ENCODE results near the gene FGF14.
"Not testable (repeated sequence)": the region's sequence is repeated elsewhere in the genome, so short reads cannot be mapped to it uniquely, and the experiment has no call there.

The FGF14 gene

DNA sequence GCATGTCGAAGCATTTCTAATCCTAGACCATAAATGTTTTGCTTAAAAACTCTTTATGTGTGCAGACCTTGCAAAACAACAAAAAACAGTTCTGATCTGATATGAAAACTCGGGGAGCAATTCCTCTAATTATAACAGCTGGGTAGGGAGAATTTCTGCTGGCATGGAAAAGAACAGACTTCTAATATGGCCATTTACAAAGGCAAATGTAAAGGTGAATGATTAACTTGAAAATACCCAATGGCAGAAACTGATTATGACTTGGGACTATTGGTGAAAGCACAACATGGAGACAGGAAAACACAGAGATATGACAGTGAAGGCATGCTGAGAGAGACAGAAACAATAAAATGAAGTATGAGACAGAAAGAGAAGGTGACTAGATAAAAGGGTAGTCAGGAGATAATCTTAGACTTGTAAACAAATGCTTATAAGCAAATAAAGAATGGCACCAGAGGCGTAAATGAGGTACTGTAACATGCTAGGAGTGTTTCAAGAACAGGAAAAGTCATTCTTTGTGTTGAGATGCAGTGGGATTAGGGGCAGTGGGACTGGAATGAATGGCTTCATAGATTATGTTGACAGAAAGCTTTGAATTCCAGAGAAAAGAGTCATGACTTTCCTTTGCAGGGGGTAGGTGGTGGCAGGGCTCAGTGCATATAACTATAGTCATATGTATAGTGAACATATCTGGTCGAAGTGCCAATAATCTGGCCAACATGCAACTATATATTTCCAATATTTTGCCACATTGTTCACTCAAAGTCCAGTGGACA, 556.4 kb downstream of the FGF14 start:
- no peak overlapping the region for H3K9ac ChIP-seq (ENCODE audit: low read length)
- H3K4me3 ChIP-seq (ENCODE audit: low read length) = no peak overlapping the region
- TF ChIP-seq, protein P1, sequence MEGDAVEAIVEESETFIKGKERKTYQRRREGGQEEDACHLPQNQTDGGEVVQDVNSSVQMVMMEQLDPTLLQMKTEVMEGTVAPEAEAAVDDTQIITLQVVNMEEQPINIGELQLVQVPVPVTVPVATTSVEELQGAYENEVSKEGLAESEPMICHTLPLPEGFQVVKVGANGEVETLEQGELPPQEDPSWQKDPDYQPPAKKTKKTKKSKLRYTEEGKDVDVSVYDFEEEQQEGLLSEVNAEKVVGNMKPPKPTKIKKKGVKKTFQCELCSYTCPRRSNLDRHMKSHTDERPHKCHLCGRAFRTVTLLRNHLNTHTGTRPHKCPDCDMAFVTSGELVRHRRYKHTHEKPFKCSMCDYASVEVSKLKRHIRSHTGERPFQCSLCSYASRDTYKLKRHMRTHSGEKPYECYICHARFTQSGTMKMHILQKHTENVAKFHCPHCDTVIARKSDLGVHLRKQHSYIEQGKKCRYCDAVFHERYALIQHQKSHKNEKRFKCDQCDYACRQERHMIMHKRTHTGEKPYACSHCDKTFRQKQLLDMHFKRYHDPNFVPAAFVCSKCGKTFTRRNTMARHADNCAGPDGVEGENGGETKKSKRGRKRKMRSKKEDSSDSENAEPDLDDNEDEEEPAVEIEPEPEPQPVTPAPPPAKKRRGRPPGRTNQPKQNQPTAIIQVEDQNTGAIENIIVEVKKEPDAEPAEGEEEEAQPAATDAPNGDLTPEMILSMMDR (IDR thresholded peaks at IDR 0.05; ENCODE audit: low read depth, low read length) = no peak
- TF ChIP-seq EZH2phosphoT487 (IDR thresholded peaks at IDR 0.05; ENCODE audit: low read depth) = no peak

DNA sequence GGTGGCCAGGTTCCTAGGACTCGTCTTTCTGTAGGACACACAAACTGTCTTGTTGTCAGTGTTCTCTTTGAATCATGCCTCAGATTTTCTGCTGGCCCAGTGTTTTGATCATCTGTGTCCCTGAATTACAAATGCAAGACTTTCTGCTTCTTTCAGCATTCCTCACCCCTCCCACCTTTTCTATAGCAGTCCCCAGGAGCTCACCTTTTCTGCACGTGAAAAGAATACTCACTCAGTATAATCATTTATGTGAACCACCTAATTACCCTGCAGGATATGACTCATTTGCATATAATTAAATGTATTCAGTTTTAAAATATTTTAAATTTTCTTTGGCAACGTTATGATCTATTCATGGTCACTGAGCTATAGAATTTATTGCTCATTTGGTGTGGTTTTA, 560.1 kb downstream of the FGF14 start:
- Histone ChIP-seq H3K27me3 (ENCODE audit: low read depth, low read length) (no peaks in the 10 kb centered on the region), H2AFZ (ENCODE audit: low read depth, low read length) (no peak overlapping the region), H3K36me3 (replicated peaks; ENCODE audit: low read depth, low read length) (no peaks in the 10 kb centered on the region), H3K9me3 (ENCODE audit: insufficient read depth, low read length) (no peaks in the 10 kb centered on the region), H3K27ac (ENCODE audit: low read length) (no peak overlapping the region), H4K20me1 (ENCODE audit: insufficient read depth, low read length) (no peaks in the 10 kb centered on the region), H3K9ac (ENCODE audit: low read length) (no peak overlapping the region), H3K4me2 (ENCODE audit: low read length) (no peak overlapping the region), H3K4me1 (ENCODE audit: low read length) (no peaks in the 10 kb centered on the region), H3K79me2 (ENCODE audit: low read length) (no peaks in the 10 kb centered on the region), H3K4me3 (ENCODE audit: low read length) (no peak overlapping the region)
- TF ChIP-seq EZH2phosphoT487 (IDR thresholded peaks at IDR 0.05; ENCODE audit: low read depth) = no peak
- TF ChIP-seq, protein P1 (IDR thresholded peaks at IDR 0.05; ENCODE audit: low read depth, low read length) = no peak

More for the DNA sequence above, 556.4 kb downstream of the FGF14 start:
- H3K9me3 ChIP-seq (ENCODE audit: insufficient read depth, low read length) = no peaks in the 10 kb centered on the region
- no peaks in the 10 kb centered on the region for H3K27me3 ChIP-seq (ENCODE audit: low read depth, low read length)
- H4K20me1 ChIP-seq (ENCODE audit: insufficient read depth, low read length) = no peaks in the 10 kb centered on the region
- H2AFZ ChIP-seq (ENCODE audit: low read depth, low read length) = no peak overlapping the region
- no peaks in the 10 kb centered on the region for H3K36me3 ChIP-seq (replicated peaks; ENCODE audit: low read depth, low read length)
- H3K79me2 ChIP-seq (ENCODE audit: low read length) = no peaks in the 10 kb centered on the region
- no peak overlapping the region for H3K4me2 ChIP-seq (ENCODE audit: low read length)
- H3K4me1 ChIP-seq (ENCODE audit: low read length) = no peaks in the 10 kb centered on the region
- no peak overlapping the region for H3K27ac ChIP-seq (ENCODE audit: low read length)

DNA sequence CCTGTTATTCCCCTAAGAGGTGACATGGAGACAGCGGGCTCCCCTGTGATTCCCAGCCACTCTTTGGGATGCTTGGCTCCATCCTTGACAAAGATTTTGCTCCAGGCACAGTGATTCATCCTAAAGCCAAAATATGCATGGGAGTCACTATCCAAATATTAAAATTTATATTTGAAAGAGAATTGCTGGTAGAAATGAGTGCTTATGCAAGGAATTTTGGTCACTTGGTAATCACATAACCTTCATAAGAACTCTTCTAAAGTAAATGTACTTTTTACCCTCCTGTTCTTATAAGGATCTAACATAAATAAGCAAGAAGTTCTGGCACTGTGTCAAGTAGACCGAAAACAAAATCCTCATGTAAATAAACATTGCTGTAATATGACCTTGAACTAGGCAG, 563.5 kb downstream of the FGF14 start:
- H3K27ac ChIP-seq (ENCODE audit: low read length) = no peak overlapping the region
- H3K27me3 ChIP-seq (ENCODE audit: low read depth, low read length) = no peaks in the 10 kb centered on the region
- H4K20me1 ChIP-seq (ENCODE audit: insufficient read depth, low read length) = no peaks in the 10 kb centered on the region
- TF ChIP-seq EZH2phosphoT487 (IDR thresholded peaks at IDR 0.05; ENCODE audit: low read depth) = no peak
- TF ChIP-seq, protein P1 (IDR thresholded peaks at IDR 0.05; ENCODE audit: low read depth, low read length) = no peak
- H3K79me2 ChIP-seq (ENCODE audit: low read length) = no peaks in the 10 kb centered on the region
- no peak overlapping the region for H3K4me2 ChIP-seq (ENCODE audit: low read length)
- no peak overlapping the region for H2AFZ ChIP-seq (ENCODE audit: low read depth, low read length)
- H3K9me3 ChIP-seq (ENCODE audit: insufficient read depth, low read length) = no peaks in the 10 kb centered on the region
- no peak overlapping the region for H3K9ac ChIP-seq (ENCODE audit: low read length)
- H3K4me1 ChIP-seq (ENCODE audit: low read length) = no peaks in the 10 kb centered on the region
- no peak overlapping the region for H3K4me3 ChIP-seq (ENCODE audit: low read length)
- no peaks in the 10 kb centered on the region for H3K36me3 ChIP-seq (replicated peaks; ENCODE audit: low read depth, low read length)

DNA sequence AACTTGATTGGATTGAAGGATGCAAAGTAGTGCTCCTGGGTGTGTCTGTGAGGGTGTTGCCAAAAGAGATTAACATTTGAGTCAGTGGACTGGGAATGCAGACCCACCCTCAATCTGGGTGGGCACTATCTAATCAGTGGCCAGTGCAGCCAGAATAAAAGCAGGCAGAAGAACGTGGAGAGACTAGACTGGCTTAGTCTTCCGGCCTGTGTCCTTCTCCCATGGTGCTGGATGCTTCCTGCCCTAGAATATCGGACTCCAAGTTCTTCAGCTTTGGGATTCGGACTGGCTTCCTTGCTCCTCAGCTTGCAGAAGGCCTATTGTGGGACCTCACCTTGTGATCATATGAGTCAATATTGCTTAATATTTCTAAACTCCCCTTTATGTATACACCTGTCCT, 564.1 kb downstream of the FGF14 start:
- H3K79me2 ChIP-seq (ENCODE audit: low read length); H2AFZ ChIP-seq (ENCODE audit: low read depth, low read length); H4K20me1 ChIP-seq (ENCODE audit: insufficient read depth, low read length); H3K27me3 ChIP-seq (ENCODE audit: low read depth, low read length); H3K27ac ChIP-seq (ENCODE audit: low read length); H3K36me3 ChIP-seq (replicated peaks; ENCODE audit: low read depth, low read length); H3K9ac ChIP-seq (ENCODE audit: low read length); H3K4me1 ChIP-seq (ENCODE audit: low read length); H3K4me3 ChIP-seq (ENCODE audit: low read length); H3K4me2 ChIP-seq (ENCODE audit: low read length); H3K9me3 ChIP-seq (ENCODE audit: insufficient read depth, low read length): not testable (repeated sequence)
